Chondrocyte (in vitro differentiated cells): ENCODE data around the gene PYGB. TPM values are rescaled to one million over a fixed set of nuclear protein-coding genes. Genes with fewer than 3 reads are reported as not detected.

Experiments used
- DNase-seq: peaks from one replicate; pipeline ENCODE4 v3.0.0; 2021; ENCODE audit warnings: mixed read lengths, low spot score
- H3K27ac Mint-ChIP-seq: one replicate; pipeline ENCODE4 v1.8.0; 2021; ENCODE audit warnings: mild to moderate bottlenecking, moderate library complexity, mixed read lengths; ENCODE audit not compliant: unreplicated experiment
- H3K27me3 Mint-ChIP-seq: 2 replicates; pipeline ENCODE4 v1.8.0; 2021; ENCODE audit warnings: low read depth, mixed read lengths
- H3K36me3 Mint-ChIP-seq: 2 replicates; pipeline ENCODE4 v1.8.0; 2021; ENCODE audit warnings: low read depth, mixed read lengths
- H3K4me1 Mint-ChIP-seq: 2 replicates; pipeline ENCODE4 v1.8.0; 2021; ENCODE audit warnings: low read depth, mild to moderate bottlenecking, mixed read lengths
- H3K4me3 Mint-ChIP-seq: one replicate; pipeline ENCODE4 v1.8.0; 2021; ENCODE audit warnings: mild to moderate bottlenecking, moderate library complexity, mixed read lengths; ENCODE audit not compliant: unreplicated experiment
- H3K9me3 Mint-ChIP-seq: 2 replicates; pipeline ENCODE4 v1.8.0; 2021; ENCODE audit warnings: low read depth, mixed read lengths
- CTCF ChIP-seq: fragments of 200-600 bp; sonication (generic); IDR thresholded peaks from 2 replicates; pipeline ENCODE4 v1.5.0; 2021; ENCODE audit warnings: antibody characterized with exemption, mild to moderate bottlenecking, moderate library complexity
- total RNA-seq: library from RNA; stranded (reverse); gene quantifications from 3 replicates; pipeline ENCODE4 v1.2.1, GENCODE V29; 2021

The PYGB gene
- total RNA-seq, 1 donor from 2014 or later, result 171 TPM

GRCh38 chr20:25336561-25337422 lies 88.9 kb downstream of the PYGB start:
- H3K4me1 Mint-ChIP-seq, result peaks cover 3% of the 10 kb centered on the region
- no peaks in the 10 kb centered on the region for H3K9me3 Mint-ChIP-seq
- TF ChIP-seq CTCF, result peak; percentile 64
- no peak for DNase-seq
- H3K27ac Mint-ChIP-seq, result no peak overlapping the region
- H3K27me3 Mint-ChIP-seq, result no peaks in the 10 kb centered on the region
- H3K4me3 Mint-ChIP-seq, result no peak overlapping the region
- no peaks in the 10 kb centered on the region for H3K36me3 Mint-ChIP-seq

- Mint-ChIP-seq H3K27me3 (no peaks in the 10 kb centered on the region), H3K27ac (no peak overlapping the region), H3K9me3 (no peaks in the 10 kb centered on the region), H3K4me1 (peaks cover 9% of the 10 kb centered on the region), H3K4me3 (no peak overlapping the region), H3K36me3 (no peaks in the 10 kb centered on the region)
- no peak for DNase-seq
- TF ChIP-seq CTCF, result no peak
Measured at GRCh38 chr20:25338112-25339023, 90.5 kb downstream of the PYGB start.

- no peak overlapping the region for H3K4me3 Mint-ChIP-seq
- H3K27ac Mint-ChIP-seq, result no peak overlapping the region
- H3K36me3 Mint-ChIP-seq, result no peaks in the 10 kb centered on the region
- no peak for DNase-seq
- H3K27me3 Mint-ChIP-seq, result no peaks in the 10 kb centered on the region
- H3K9me3 Mint-ChIP-seq, result no peaks in the 10 kb centered on the region
- peaks cover 9% of the 10 kb centered on the region for H3K4me1 Mint-ChIP-seq
- TF ChIP-seq CTCF, result no peak
Measured at GRCh38 chr20:25339608-25340007, 91.7 kb downstream of the PYGB start.

GRCh38 chr20:25340380-25340779 lies 92.5 kb downstream of the PYGB start:
- no peak for DNase-seq
- Mint-ChIP-seq H3K27ac (no peak overlapping the region), H3K27me3 (no peaks in the 10 kb centered on the region), H3K4me1 (peaks cover 9% of the 10 kb centered on the region), H3K9me3 (no peaks in the 10 kb centered on the region), H3K4me3 (no peak overlapping the region), H3K36me3 (no peaks in the 10 kb centered on the region)
- no peak for TF ChIP-seq CTCF
